Bronchial epithelial cell (primary cell): Measurements from ENCODE around the gene ZNF775. TPM values are rescaled to one million over a fixed set of nuclear protein-coding genes. Genes with fewer than 3 reads are reported as not detected.

Experiments
- DNase-seq: peaks from one replicate; pipeline ENCODE4 v3.0.0-alpha.2; 2010; ENCODE audit warnings: low read depth
- FAIRE-seq: peaks from 2 replicates; lab custom pipeline; 2011; peaks lifted over from hg19 to GRCh38; lab: Jason Lieb, UNC
- H3K27me3 ChIP-seq: 2 replicates; pipeline ENCODE4 v1.5.1; 2011; ENCODE audit warnings: low read length; ENCODE audit not compliant: control insufficient read depth, insufficient read depth
- H3K36me3 ChIP-seq: 2 replicates; pipeline ENCODE4 v1.5.1; 2011; ENCODE audit warnings: low read length; ENCODE audit not compliant: control insufficient read depth, insufficient read depth
- H3K4me3 ChIP-seq: 2 replicates; pipeline ENCODE4 v1.5.1; 2011; ENCODE audit warnings: mild to moderate bottlenecking, low read depth, low read length, control low read depth
- total RNA-seq: library from RNA; depleted of rRNA; stranded (reverse); fragments of >200 nt; gene quantifications from 2 replicates; pipeline ENCODE4 v1.2.1, GENCODE V29; 2014
- TF ChIP-seq, protein P1 (sequence below): IDR thresholded peaks from 2 replicates; pipeline ENCODE4 v1.5.1; 2011; ENCODE audit warnings: mild to moderate bottlenecking, moderate library complexity, low read length, control low read depth, inconsistent platforms; ENCODE audit not compliant: insufficient read depth, severe bottlenecking

Gene ZNF775
- total RNA-seq, 1 donor from 2014 or later, result 3.2 TPM

DNA sequence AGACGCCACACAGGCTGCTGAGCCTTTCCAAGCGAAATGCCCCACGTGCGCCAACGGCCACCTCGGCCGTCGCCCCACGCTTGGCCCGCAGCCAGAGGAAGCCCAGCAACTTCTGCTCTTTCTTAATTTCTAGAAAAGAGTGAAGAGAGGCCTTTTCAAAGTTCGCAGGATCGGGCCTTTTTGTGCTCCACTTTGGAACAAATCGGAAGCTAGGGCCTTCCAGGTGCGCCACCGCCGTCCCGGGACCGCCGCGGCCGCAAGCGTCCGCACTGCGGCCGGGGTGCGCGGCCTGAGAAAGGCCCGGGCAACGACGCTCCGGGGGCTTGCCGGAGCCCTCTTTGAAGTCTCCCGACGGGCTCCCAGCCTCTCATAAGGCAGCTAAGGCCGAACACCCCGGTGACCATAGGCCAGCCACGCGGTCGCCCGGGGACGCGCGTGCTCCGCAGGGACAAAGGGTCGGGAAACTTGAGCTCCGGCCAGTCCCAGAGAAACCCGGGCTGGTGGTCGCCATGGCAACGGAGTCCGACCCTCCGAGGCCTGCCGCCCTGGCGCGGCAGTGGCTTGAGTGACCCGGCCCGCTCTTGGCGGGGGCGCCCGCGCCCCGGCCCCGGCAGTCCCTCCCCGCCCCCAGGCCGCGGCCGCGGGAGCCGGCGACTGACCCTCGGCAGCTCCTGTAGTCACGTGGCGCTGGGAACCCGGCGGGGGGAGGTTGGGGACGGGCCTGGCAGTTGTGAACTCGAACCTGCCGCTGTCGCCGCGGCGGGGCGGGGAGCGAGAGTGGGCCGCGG, 10.8 kb upstream of the ZNF775 start, which contains the start of gene REPIN1:
REPIN1 (plus strand) TSS at position 727 of the 788 bp plus-strand sequence. CDS start 890 bp downstream, outside the sequence.
- Histone ChIP-seq H3K4me3 (peak within 1 kb of the TSS; percentile 72), H3K27me3 (no peaks in the 10 kb centered on the region), H3K36me3 (peaks cover 5% of the 10 kb centered on the region)
- DNase-seq (no peak), FAIRE-seq (no peak)
- TF ChIP-seq, protein P1, sequence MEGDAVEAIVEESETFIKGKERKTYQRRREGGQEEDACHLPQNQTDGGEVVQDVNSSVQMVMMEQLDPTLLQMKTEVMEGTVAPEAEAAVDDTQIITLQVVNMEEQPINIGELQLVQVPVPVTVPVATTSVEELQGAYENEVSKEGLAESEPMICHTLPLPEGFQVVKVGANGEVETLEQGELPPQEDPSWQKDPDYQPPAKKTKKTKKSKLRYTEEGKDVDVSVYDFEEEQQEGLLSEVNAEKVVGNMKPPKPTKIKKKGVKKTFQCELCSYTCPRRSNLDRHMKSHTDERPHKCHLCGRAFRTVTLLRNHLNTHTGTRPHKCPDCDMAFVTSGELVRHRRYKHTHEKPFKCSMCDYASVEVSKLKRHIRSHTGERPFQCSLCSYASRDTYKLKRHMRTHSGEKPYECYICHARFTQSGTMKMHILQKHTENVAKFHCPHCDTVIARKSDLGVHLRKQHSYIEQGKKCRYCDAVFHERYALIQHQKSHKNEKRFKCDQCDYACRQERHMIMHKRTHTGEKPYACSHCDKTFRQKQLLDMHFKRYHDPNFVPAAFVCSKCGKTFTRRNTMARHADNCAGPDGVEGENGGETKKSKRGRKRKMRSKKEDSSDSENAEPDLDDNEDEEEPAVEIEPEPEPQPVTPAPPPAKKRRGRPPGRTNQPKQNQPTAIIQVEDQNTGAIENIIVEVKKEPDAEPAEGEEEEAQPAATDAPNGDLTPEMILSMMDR, result no peak

DNA sequence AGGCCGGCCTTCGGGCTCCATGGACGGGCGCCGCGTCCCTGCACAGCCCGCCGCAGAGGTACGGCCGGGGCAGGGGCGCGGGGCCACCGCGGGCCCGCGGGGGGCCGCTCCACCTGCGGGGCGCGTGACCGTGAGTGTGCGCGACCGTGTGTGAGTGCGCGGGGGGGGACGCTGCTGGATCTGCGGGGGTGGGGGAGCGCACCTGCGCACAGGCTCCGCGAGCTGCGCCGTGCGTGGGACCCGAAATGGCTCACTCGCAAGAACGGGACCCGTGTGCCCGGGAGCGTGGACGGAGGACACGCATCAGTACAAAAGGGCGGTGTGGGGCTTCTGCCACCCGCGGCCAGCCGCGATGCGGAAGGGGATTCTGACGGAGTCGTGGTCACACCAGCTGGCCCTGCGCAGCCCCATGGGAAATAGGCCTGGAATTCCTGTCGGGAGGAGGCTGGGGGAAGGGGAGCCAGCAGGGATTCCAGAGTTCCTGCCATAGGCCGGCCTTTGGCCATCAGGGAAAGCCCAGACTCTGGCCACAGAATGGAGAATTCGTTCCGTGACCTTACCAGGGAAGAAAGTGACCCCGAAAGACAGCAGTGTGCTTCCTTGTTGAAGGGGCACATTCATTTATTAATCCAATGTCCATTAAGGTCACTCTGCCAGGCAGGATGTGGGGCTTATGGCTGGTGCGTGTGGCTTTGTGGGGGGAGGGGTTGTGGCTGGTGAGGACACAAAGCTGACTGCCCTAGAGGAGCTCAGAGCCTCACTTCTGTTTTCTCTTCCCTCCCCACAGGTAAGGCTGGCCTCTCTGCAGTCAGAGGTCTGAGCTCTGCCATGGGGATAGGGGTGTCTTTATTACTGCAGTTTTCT, 10.0 kb upstream of the ZNF775 start:
- TF ChIP-seq, protein P1, result no peak
- Histone ChIP-seq H3K36me3 (peaks cover 5% of the 10 kb centered on the region), H3K4me3 (peak overlapping the region; percentile 72), H3K27me3 (no peaks in the 10 kb centered on the region)
- DNase-seq, result no peak
- no peak for FAIRE-seq

DNA sequence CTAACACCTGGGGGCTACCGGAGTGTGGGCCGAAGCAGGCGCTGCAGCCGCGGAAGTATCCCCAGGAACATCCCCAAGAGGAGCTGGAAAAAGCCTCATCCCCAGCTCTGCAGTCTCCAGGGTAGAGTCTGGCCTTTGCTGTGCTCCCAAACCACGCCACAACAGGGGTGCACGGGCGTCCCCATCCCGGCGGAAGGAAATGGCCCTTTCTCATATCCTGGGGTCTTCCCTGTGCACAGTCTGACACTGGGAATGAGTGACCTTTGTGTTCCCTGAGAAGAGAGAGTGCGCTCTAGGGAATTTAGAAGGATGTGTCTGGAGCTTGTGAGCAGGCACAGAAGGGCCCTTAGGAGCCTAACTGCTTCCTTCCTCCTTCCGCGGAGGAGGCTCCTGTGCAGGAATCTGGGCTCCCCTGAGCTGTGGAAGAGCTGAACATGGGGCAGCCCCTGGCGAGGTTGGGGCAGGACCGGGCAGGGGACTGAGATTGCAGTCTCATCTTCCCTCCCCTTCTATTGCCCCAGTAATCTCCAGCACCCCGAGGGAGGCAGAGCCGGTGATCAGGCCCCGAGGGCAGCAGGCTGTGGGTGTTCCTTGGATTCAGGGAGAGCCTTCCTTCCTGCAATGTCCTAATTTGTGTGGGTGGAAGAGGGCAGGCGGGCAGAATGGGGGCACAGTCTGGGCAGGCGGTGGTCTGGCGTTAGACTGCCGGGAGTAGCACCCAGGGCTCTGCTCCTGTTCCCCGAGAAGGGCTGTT, 9.2 kb upstream of the ZNF775 start:
- peaks cover 5% of the 10 kb centered on the region for H3K36me3 ChIP-seq
- DNase-seq (no peak), FAIRE-seq (no peak)
- no peak overlapping the region for H3K4me3 ChIP-seq
- H3K27me3 ChIP-seq, result no peaks in the 10 kb centered on the region
- TF ChIP-seq, protein P1, result no peak

DNA sequence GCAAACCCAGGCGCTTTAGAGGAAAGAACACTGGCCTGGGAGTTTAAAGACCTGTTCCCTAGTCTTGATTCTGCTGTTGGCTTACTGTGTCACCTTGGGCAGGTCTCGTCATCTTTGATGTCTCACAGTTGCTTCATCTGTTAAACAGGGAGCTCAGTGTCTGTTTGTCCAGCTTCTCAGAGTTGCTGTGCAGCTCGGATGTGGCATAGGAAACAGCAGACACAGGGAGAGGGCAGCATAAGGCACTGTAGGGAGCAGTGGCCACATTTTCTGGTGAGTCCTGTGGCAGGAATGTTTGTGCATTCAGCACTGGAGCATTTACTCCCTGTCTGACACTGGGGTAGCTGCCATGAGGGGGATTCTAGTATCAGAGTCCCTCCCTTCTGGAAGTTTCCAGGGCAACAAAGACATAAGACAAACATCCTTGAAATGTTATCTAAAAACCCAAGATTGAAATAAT, 8.5 kb upstream of the ZNF775 start:
- Histone ChIP-seq H3K36me3 (peaks cover 5% of the 10 kb centered on the region), H3K27me3 (no peaks in the 10 kb centered on the region), H3K4me3 (no peak overlapping the region)
- no peak for FAIRE-seq
- no peak for DNase-seq
- TF ChIP-seq, protein P1, result no peak

DNA sequence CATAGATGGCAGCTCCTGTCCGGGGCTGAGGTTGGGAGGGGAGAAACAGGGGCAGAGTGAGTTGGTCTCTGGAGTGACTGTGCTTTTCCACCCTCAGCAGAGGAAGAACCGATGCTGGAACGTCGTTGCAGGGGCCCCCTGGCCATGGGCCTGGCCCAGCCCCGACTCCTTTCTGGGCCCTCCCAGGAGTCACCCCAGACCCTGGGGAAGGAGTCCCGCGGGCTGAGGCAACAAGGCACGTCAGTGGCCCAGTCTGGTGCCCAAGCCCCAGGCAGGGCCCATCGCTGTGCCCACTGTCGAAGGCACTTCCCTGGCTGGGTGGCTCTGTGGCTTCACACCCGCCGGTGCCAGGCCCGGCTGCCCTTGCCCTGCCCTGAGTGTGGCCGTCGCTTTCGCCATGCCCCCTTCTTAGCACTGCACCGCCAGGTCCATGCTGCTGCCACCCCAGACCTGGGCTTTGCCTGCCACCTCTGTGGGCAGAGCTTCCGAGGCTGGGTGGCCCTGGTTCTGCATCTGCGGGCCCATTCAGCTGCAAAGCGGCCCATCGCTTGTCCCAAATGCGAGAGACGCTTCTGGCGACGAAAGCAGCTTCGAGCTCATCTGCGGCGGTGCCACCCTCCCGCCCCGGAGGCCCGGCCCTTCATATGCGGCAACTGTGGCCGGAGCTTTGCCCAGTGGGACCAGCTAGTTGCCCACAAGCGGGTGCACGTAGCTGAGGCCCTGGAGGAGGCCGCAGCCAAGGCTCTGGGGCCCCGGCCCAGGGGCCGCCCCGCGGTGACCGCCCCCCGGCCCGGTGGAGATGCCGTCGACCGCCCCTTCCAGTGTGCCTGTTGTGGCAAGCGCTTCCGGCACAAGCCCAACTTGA, 7.8 kb upstream of the ZNF775 start:
- DNase-seq (no peak), FAIRE-seq (no peak)

More for the DNA sequence above, 7.8 kb upstream of the ZNF775 start:
- Histone ChIP-seq H3K36me3 (peaks cover 5% of the 10 kb centered on the region), H3K27me3 (no peaks in the 10 kb centered on the region), H3K4me3 (no peak overlapping the region)
- TF ChIP-seq, protein P1, result no peak
